Ovary (tissue), 3 donors: ENCODE measurements around the gene ZNF672.
"Not testable (repeated sequence)": the region's sequence is repeated elsewhere in the genome, so short reads cannot be mapped to it uniquely, and the experiment has no call there.

Experiments
- CTCF ChIP-seq, 3 donors: fragments of 450-650 bp in 2 of 3; fragments of 200-600 bp in 1 of 3; IDR thresholded peaks; one replicate each; pipeline versions ENCODE4 v1.5.1 to v1.8.0; 2016 to 2022; ENCODE audit warnings: antibody characterized with exemption in 3 of 3, mild to moderate bottlenecking in 1 of 3
- EP300 ChIP-seq: sonication (generic); formaldehyde crosslinking; IDR thresholded peaks from one replicate; pipeline ENCODE4 v1.6.1; 2017; ENCODE audit warnings: antibody characterized with exemption
- POLR2A ChIP-seq: fragments of 450-650 bp; IDR thresholded peaks from one replicate; pipeline ENCODE4 v1.6.1; 2017; ENCODE audit warnings: antibody characterized with exemption, mild to moderate bottlenecking, moderate library complexity
- donor health status: DM: no; HTN: no; CAD: no.

DNA sequence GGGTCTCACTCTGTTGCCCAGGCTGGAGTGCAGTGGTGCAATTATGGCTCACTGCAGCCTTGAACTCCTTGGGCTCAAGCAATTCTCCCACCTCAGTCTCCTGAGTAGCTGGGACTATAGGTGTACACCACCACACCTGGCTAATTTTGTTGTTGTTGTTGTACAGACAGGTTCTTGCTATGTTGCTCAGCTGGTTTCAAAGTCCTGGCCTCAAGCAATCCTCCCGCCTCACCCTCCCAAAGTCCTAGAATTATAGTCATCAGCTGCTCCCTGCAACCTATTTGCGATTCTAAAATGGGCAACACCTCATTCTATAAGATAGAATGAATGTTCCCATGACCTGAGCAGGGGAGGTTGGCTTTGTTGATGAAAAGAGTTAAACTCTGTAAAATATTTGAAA is 48.7 kb upstream of the ZNF672 start:
- not testable (repeated sequence) for TF ChIP-seq POLR2A; CTCF (IDR thresholded peaks at IDR 0.05); EP300
